Calu3 (cell line): Measurements from ENCODE around the gene ALDOA. TPM values are rescaled to one million over a fixed set of nuclear protein-coding genes. Genes with fewer than 3 reads are reported as not detected.

Experiments
- BruUV-seq: library from RNA; stranded (reverse); fragments of 400-500 nt; replicated peaks from 2 replicates; lab custom pipeline; 2021; lab: Mats Ljungman, UMichigan
- CTCF ChIA-PET: fragments of 300-600 bp; sonication (Branson Sonifier 250); formaldehyde crosslinking; loops from one replicate; lab custom pipeline; 2022; ENCODE audit warnings: antibody characterized with exemption; lab: Charles Lee
- DNase-seq: peaks from one replicate; pipeline ENCODE4 v3.0.0; 2022
- H3K27ac Mint-ChIP-seq: one replicate; pipeline ENCODE4 v1.8.0; 2022; ENCODE audit warnings: mixed read lengths; ENCODE audit not compliant: unreplicated experiment
- H3K27me3 Mint-ChIP-seq: one replicate; pipeline ENCODE4 v1.8.0; 2022; ENCODE audit warnings: mixed read lengths; ENCODE audit not compliant: unreplicated experiment
- H3K36me3 Mint-ChIP-seq: one replicate; pipeline ENCODE4 v1.8.0; 2022; ENCODE audit warnings: mild to moderate bottlenecking, moderate library complexity, mixed read lengths; ENCODE audit not compliant: insufficient read depth, unreplicated experiment
- H3K4me1 Mint-ChIP-seq: one replicate; pipeline ENCODE4 v1.8.0; 2022; ENCODE audit warnings: mild to moderate bottlenecking, low read depth, mixed read lengths; ENCODE audit not compliant: unreplicated experiment
- H3K4me3 Mint-ChIP-seq: one replicate; pipeline ENCODE4 v1.8.0; 2022; ENCODE audit warnings: mild to moderate bottlenecking, low read depth, moderate library complexity, mixed read lengths; ENCODE audit not compliant: unreplicated experiment
- H3K9me3 Mint-ChIP-seq: one replicate; pipeline ENCODE4 v1.8.0; 2022; ENCODE audit warnings: low read depth, mixed read lengths; ENCODE audit not compliant: unreplicated experiment
- CTCF ChIP-seq: fragments of 200-600 bp; IDR thresholded peaks from one replicate; pipeline ENCODE4 v1.8.0; 2022; ENCODE audit warnings: antibody characterized with exemption; ENCODE audit not compliant: unreplicated experiment
- intact Hi-C: fragments of 100-400 bp; cut with micrococcal nuclease; formaldehyde crosslinking; loops from one replicate; pipeline ENCODE4 v1.10.0; 2022; ENCODE audit not compliant: unreplicated experiment
- total RNA-seq: library from RNA; stranded (reverse); gene quantifications from 2 replicates; pipeline ENCODE4 v1.2.3, GENCODE V29; 2022

The ALDOA gene
- total RNA-seq, 1 experiment from 2014 or later: 1,562 TPM

GRCh38 chr16:30110661-30111060 is 45.1 kb downstream of the ALDOA start:
- peaks cover 22% of the 10 kb centered on the region for H3K36me3 Mint-ChIP-seq
- no TSS peak for BruUV-seq
- TF ChIP-seq CTCF: no peak
- H3K27me3 Mint-ChIP-seq: no peaks in the 10 kb centered on the region
- no peaks in the 10 kb centered on the region for H3K9me3 Mint-ChIP-seq
- no peak for DNase-seq
- CTCF ChIA-PET: no interaction called here
- H3K27ac Mint-ChIP-seq: no peak overlapping the region
- intact Hi-C loops: no loop called here
- H3K4me3 Mint-ChIP-seq: no peak overlapping the region
- H3K4me1 Mint-ChIP-seq: peaks cover 31% of the 10 kb centered on the region

GRCh38 chr16:30112197-30113030 is 46.9 kb downstream of the ALDOA start:
- peaks cover 25% of the 10 kb centered on the region for H3K36me3 Mint-ChIP-seq
- peak; percentile 75 for DNase-seq
- intact Hi-C loops: no loop called here
- TF ChIP-seq CTCF: peak; percentile 92
- H3K27me3 Mint-ChIP-seq: no peaks in the 10 kb centered on the region
- peak overlapping the region; percentile 64 for H3K27ac Mint-ChIP-seq
- no TSS peak for BruUV-seq
- CTCF ChIA-PET: interaction anchor here (0.8 to 2.5 kb wide), 5 partner anchors 9 to 47 kb away, joined by 4 to 12 read pairs (median 4); partner anchors contain the start of genes ALDOA and TBX6
- no peaks in the 10 kb centered on the region for H3K9me3 Mint-ChIP-seq
- peaks cover 32% of the 10 kb centered on the region for H3K4me1 Mint-ChIP-seq
- peak overlapping the region; percentile 34 for H3K4me3 Mint-ChIP-seq

- H3K4me3 Mint-ChIP-seq: peak within 1 kb of the TSS; percentile 34
- TF ChIP-seq CTCF: no peak
- H3K4me1 Mint-ChIP-seq: peaks cover 32% of the 10 kb centered on the region
- no TSS peak for BruUV-seq
- DNase-seq: peak; percentile 74
- CTCF ChIA-PET: interaction anchor here (0.8 to 2.5 kb wide), 4 partner anchors 8 to 23 kb away, joined by 4 to 12 read pairs (median 5); partner anchors contain the start of gene TBX6
- no peaks in the 10 kb centered on the region for H3K27me3 Mint-ChIP-seq
- peak within 1 kb of the TSS; percentile 64 for H3K27ac Mint-ChIP-seq
- no peaks in the 10 kb centered on the region for H3K9me3 Mint-ChIP-seq
- intact Hi-C loops: no loop called here
- peaks cover 25% of the 10 kb centered on the region for H3K36me3 Mint-ChIP-seq
Observed at GRCh38 chr16:30113031-30113710, 47.6 kb downstream of the ALDOA start, which contains the start of gene GDPD3. GDPD3 (minus strand) TSS chr16:30113537; CDS start chr16:30113478, 59 bp downstream.

- TF ChIP-seq CTCF: no peak
- no peak overlapping the region for H3K4me3 Mint-ChIP-seq
- DNase-seq: no peak
- H3K4me1 Mint-ChIP-seq: peaks cover 32% of the 10 kb centered on the region
- H3K27ac Mint-ChIP-seq: peak overlapping the region; percentile 64
- no peaks in the 10 kb centered on the region for H3K9me3 Mint-ChIP-seq
- CTCF ChIA-PET: interaction anchor here (2.5 kb wide), 1 partner anchor 22 kb away, joined by 12 read pairs; the partner anchor contains the start of gene TBX6
- peaks cover 25% of the 10 kb centered on the region for H3K36me3 Mint-ChIP-seq
- intact Hi-C loops: no loop called here
- no peaks in the 10 kb centered on the region for H3K27me3 Mint-ChIP-seq
- no TSS peak for BruUV-seq
Observed at GRCh38 chr16:30113711-30114333, 48.3 kb downstream of the ALDOA start.
